Type B pancreatic cell (in vitro differentiated cells): ENCODE data around the gene ATP2C1. TPM values are rescaled to one million over a fixed set of nuclear protein-coding genes. Genes with fewer than 3 reads are reported as not detected.

Experiments
- DNase-seq: peaks from one replicate; pipeline ENCODE4 v3.0.0; 2021; ENCODE audit warnings: mixed read lengths; ENCODE audit not compliant: unreplicated experiment; ENCODE audit errors: extremely low spot score
- H3K27ac Mint-ChIP-seq: 2 replicates; pipeline ENCODE4 v1.8.0; 2021; ENCODE audit warnings: mild to moderate bottlenecking, mixed read lengths
- H3K27me3 Mint-ChIP-seq: 2 replicates; pipeline ENCODE4 v1.8.0; 2021; ENCODE audit warnings: mixed read lengths
- H3K36me3 Mint-ChIP-seq: 2 replicates; pipeline ENCODE4 v1.8.0; 2021; ENCODE audit warnings: mixed read lengths
- H3K4me1 Mint-ChIP-seq: one replicate; pipeline ENCODE4 v1.8.0; 2021; ENCODE audit warnings: mixed read lengths; ENCODE audit not compliant: unreplicated experiment
- H3K4me3 Mint-ChIP-seq: 2 replicates; pipeline ENCODE4 v1.8.0; 2021; ENCODE audit warnings: mild to moderate bottlenecking, mixed read lengths
- H3K9me3 Mint-ChIP-seq: 2 replicates; pipeline ENCODE4 v1.8.0; 2021; ENCODE audit warnings: mixed read lengths
- CTCF ChIP-seq: fragments of 200-600 bp; sonication (generic); conservative IDR thresholded peaks from 2 replicates; pipeline ENCODE4 v1.5.0; 2021; ENCODE audit warnings: antibody characterized with exemption, mild to moderate bottlenecking
- total RNA-seq: library from RNA; stranded (reverse); gene quantifications from 2 replicates; pipeline ENCODE4 v1.2.1, GENCODE V29; 2021; ENCODE audit warnings: low replicate concordance

The ATP2C1 gene
- total RNA-seq, 1 donor from 2014 or later: 81.0 TPM

GRCh38 chr3:130904491-130904890 is 10.6 kb downstream of the ATP2C1 start:
- Mint-ChIP-seq H3K27ac (no peak overlapping the region), H3K9me3 (no peaks in the 10 kb centered on the region), H3K27me3 (no peaks in the 10 kb centered on the region), H3K4me1 (peaks cover 22% of the 10 kb centered on the region), H3K36me3 (peaks cover 4% of the 10 kb centered on the region), H3K4me3 (no peak overlapping the region)
- DNase-seq: no peak
- TF ChIP-seq CTCF: no peak

- DNase-seq: no peak
- TF ChIP-seq CTCF: no peak
- H3K27ac Mint-ChIP-seq: no peak overlapping the region
- no peaks in the 10 kb centered on the region for H3K27me3 Mint-ChIP-seq
- no peak overlapping the region for H3K4me3 Mint-ChIP-seq
- H3K36me3 Mint-ChIP-seq: peaks cover 4% of the 10 kb centered on the region
- no peaks in the 10 kb centered on the region for H3K9me3 Mint-ChIP-seq
- peaks cover 18% of the 10 kb centered on the region for H3K4me1 Mint-ChIP-seq
Observed at GRCh38 chr3:130905551-130905950, 11.7 kb downstream of the ATP2C1 start.

- no peaks in the 10 kb centered on the region for H3K27me3 Mint-ChIP-seq
- peaks cover 15% of the 10 kb centered on the region for H3K4me1 Mint-ChIP-seq
- no peak for TF ChIP-seq CTCF
- no peak for DNase-seq
- peaks cover 4% of the 10 kb centered on the region for H3K36me3 Mint-ChIP-seq
- no peak overlapping the region for H3K4me3 Mint-ChIP-seq
- H3K9me3 Mint-ChIP-seq: no peaks in the 10 kb centered on the region
- H3K27ac Mint-ChIP-seq: no peak overlapping the region
Observed at GRCh38 chr3:130906374-130906995, 12.6 kb downstream of the ATP2C1 start.

- TF ChIP-seq CTCF: no peak
- no peaks in the 10 kb centered on the region for H3K27me3 Mint-ChIP-seq
- H3K4me3 Mint-ChIP-seq: no peak overlapping the region
- no peak for DNase-seq
- H3K27ac Mint-ChIP-seq: no peak overlapping the region
- no peaks in the 10 kb centered on the region for H3K9me3 Mint-ChIP-seq
- H3K4me1 Mint-ChIP-seq: peaks cover 12% of the 10 kb centered on the region
- peaks cover 4% of the 10 kb centered on the region for H3K36me3 Mint-ChIP-seq
Observed at GRCh38 chr3:130907500-130907899, 13.6 kb downstream of the ATP2C1 start.

GRCh38 chr3:130907966-130908365 is 14.1 kb downstream of the ATP2C1 start:
- Mint-ChIP-seq H3K9me3 (no peaks in the 10 kb centered on the region), H3K4me3 (no peak overlapping the region), H3K27ac (no peak overlapping the region), H3K27me3 (no peaks in the 10 kb centered on the region), H3K36me3 (peaks cover 4% of the 10 kb centered on the region), H3K4me1 (peaks cover 12% of the 10 kb centered on the region)
- TF ChIP-seq CTCF: no peak
- DNase-seq: no peak
